H1 (cell line): Measurements from ENCODE around the gene ARHGEF1. TPM values are rescaled to one million over a fixed set of nuclear protein-coding genes. Genes with fewer than 3 reads are reported as not detected.

Experiments
- CTCF ChIA-PET: fragments of 300-600 bp; sonication (Branson Sonifier 250); formaldehyde crosslinking; loops from one replicate; lab custom pipeline; 2021; ENCODE audit not compliant: partially characterized antibody; lab: Charles Lee
- POLR2A ChIA-PET: fragments of 300-600 bp; sonication (Branson Sonifier 250); formaldehyde crosslinking; loops from one replicate; lab custom pipeline; 2021; ENCODE audit warnings: inconsistent platforms; ENCODE audit not compliant: partially characterized antibody; lab: Charles Lee
- DNase-seq, 2 experiments: peaks; one replicate each; pipeline versions ENCODE4 v3.0.0 to v3.0.0-alpha.2; 2010 to 2022; ENCODE audit warnings: low spot score in 2 of 2, low read depth in 1 of 2, mixed read lengths in 1 of 2
- FAIRE-seq: peaks from 2 replicates; lab custom pipeline; 2011; peaks lifted over from hg19 to GRCh38; lab: Jason Lieb, UNC
- H2AFZ ChIP-seq: 2 replicates; pipeline ENCODE4 v1.8.1; 2012; ENCODE audit warnings: low read length, inconsistent platforms
- H2AK5ac ChIP-seq: 2 replicates; pipeline ENCODE4 v1.6.1; 2013; ENCODE audit warnings: low read depth, low read length
- H2BK120ac ChIP-seq: replicated peaks from 2 replicates; pipeline ENCODE3; 2013; ENCODE audit warnings: low read depth, low read length, inconsistent platforms
- H2BK12ac ChIP-seq: 2 replicates; pipeline ENCODE4 v1.6.1; 2013; ENCODE audit warnings: low read depth, low read length
- H2BK15ac ChIP-seq: 2 replicates; pipeline ENCODE4 v1.6.1; 2013; ENCODE audit warnings: low read length
- H2BK20ac ChIP-seq: 2 replicates; pipeline ENCODE4 v1.6.1; 2013; ENCODE audit warnings: low read length
- H2BK5ac ChIP-seq: 2 replicates; pipeline ENCODE4 v1.6.1; 2013; ENCODE audit warnings: low read depth, low read length
- H3K14ac ChIP-seq: 2 replicates; pipeline ENCODE4 v1.6.1; 2013; ENCODE audit warnings: inconsistent platforms; ENCODE audit not compliant: insufficient read length
- H3K18ac ChIP-seq: 2 replicates; pipeline ENCODE4 v1.6.1; 2013; ENCODE audit warnings: low read length; ENCODE audit errors: extremely low read depth
- H3K23ac ChIP-seq: 2 replicates; pipeline ENCODE4 v1.6.1; 2013; ENCODE audit warnings: inconsistent platforms; ENCODE audit not compliant: insufficient read length
- H3K23me2 ChIP-seq: 2 replicates; pipeline ENCODE4 v1.6.1; 2013; ENCODE audit warnings: low read depth, low read length
- H3K27ac ChIP-seq: 2 replicates; pipeline ENCODE4 v1.6.1; 2011; ENCODE audit warnings: low read depth, low read length, inconsistent platforms
- H3K27me3 ChIP-seq, 4 experiments: replicated peaks in 1 of 4; 1 replicate in 1 of 4; 2 replicates in 3 of 4; pipeline versions ENCODE4 v1.6.1 to v1.8.1; 2011 to 2013; ENCODE audit warnings: low read length in 3 of 4, mild to moderate bottlenecking in 3 of 4, inconsistent platforms in 2 of 4, mixed read lengths in 2 of 4, moderate library complexity in 1 of 4; ENCODE audit not compliant: control insufficient read depth in 3 of 4, insufficient read depth in 3 of 4; ENCODE audit errors: extremely low read depth in 1 of 4
- H3K36me3 ChIP-seq, 4 experiments: 2 replicates each; pipeline versions ENCODE4 v1.6.1 to v1.8.1; 2011 to 2013; ENCODE audit warnings: mild to moderate bottlenecking in 4 of 4, low read length in 3 of 4, moderate library complexity in 2 of 4, control low read depth in 1 of 4, inconsistent platforms in 1 of 4; ENCODE audit not compliant: insufficient read depth in 4 of 4, control insufficient read depth in 2 of 4
- H3K4ac ChIP-seq: replicated peaks from 2 replicates; pipeline ENCODE3; 2013; ENCODE audit warnings: low read length, low read depth, mixed read lengths, inconsistent platforms; ENCODE audit not compliant: insufficient read length
- H3K4me1 ChIP-seq, 4 experiments: replicated peaks in 1 of 4; 1 replicate in 1 of 4; 2 replicates in 3 of 4; pipeline versions ENCODE4 v1.6.1 to v1.8.1; 2011 to 2013; ENCODE audit warnings: low read length in 3 of 4, inconsistent platforms in 2 of 4, mixed read lengths in 1 of 4; ENCODE audit not compliant: insufficient read depth in 4 of 4, control insufficient read depth in 3 of 4
- H3K4me2 ChIP-seq, 2 experiments: 2 replicates each; pipeline versions ENCODE4 v1.6.1 to v1.8.1; 2011 to 2013; ENCODE audit warnings: low read depth in 2 of 2, low read length in 2 of 2, control low read depth in 1 of 2, inconsistent platforms in 1 of 2, mild to moderate bottlenecking in 1 of 2; ENCODE audit not compliant: insufficient read depth in 1 of 2
- H3K4me3 ChIP-seq, 4 experiments: fragments of 200-600, 300-600 bp in 1 of 4; sonication (generic), shearing (Covaris generic), sonication (Bioruptor Twin) in 1 of 4; 2 replicates each; pipeline versions ENCODE4 v1.5.1 to v1.8.1; 2011 to 2016; ENCODE audit warnings: low read length in 4 of 4, low read depth in 3 of 4, control low read depth in 2 of 4, inconsistent platforms in 2 of 4, mild to moderate bottlenecking in 2 of 4, mixed read lengths in 1 of 4, moderate library complexity in 1 of 4; ENCODE audit not compliant: insufficient read depth in 2 of 4; ENCODE audit errors: extremely low read depth in 1 of 4
- H3K56ac ChIP-seq: replicated peaks from 2 replicates; pipeline ENCODE3; 2013; ENCODE audit warnings: low read depth, mild to moderate bottlenecking, mixed read lengths, low read length, inconsistent platforms; ENCODE audit not compliant: insufficient read length
- H3K79me1 ChIP-seq: 2 replicates; pipeline ENCODE4 v1.6.1; 2013; ENCODE audit warnings: low read depth, low read length, control low read depth
- H3K79me2 ChIP-seq, 2 experiments: 2 replicates each; pipeline versions ENCODE4 v1.6.1 to v1.8.1; 2012 to 2013; ENCODE audit warnings: low read length in 2 of 2, mild to moderate bottlenecking in 2 of 2, inconsistent platforms in 1 of 2; ENCODE audit not compliant: insufficient read depth in 2 of 2, control insufficient read depth in 1 of 2
- H3K9ac ChIP-seq, 4 experiments: replicated peaks in 1 of 4; 1 replicate in 1 of 4; 2 replicates in 3 of 4; pipeline versions ENCODE4 v1.6.1 to v1.8.1; 2011 to 2013; ENCODE audit warnings: low read depth in 3 of 4, low read length in 3 of 4, control low read depth in 2 of 4, mild to moderate bottlenecking in 2 of 4, moderate library complexity in 2 of 4, inconsistent platforms in 1 of 4; ENCODE audit errors: extremely low read depth in 1 of 4
- H3K9me3 ChIP-seq, 2 experiments: 2 replicates each; pipeline versions ENCODE4 v1.6.1 to v1.8.1; 2012 to 2013; ENCODE audit warnings: mild to moderate bottlenecking in 2 of 2, moderate library complexity in 2 of 2, control low read depth in 1 of 2, inconsistent platforms in 1 of 2, low read depth in 1 of 2, low read length in 1 of 2, mixed read lengths in 1 of 2; ENCODE audit not compliant: insufficient read depth in 2 of 2
- H4K20me1 ChIP-seq, 2 experiments: replicated peaks in 1 of 2; 2 replicates each; pipeline versions ENCODE3 to v1.8.1; 2011 to 2013; ENCODE audit warnings: inconsistent platforms in 2 of 2, low read length in 2 of 2, mild to moderate bottlenecking in 1 of 2; ENCODE audit not compliant: insufficient read depth in 2 of 2, control insufficient read depth in 1 of 2
- H4K5ac ChIP-seq: 2 replicates; pipeline ENCODE4 v1.6.1; 2013; ENCODE audit warnings: low read length, low read depth, mixed read lengths, inconsistent platforms; ENCODE audit not compliant: insufficient read length
- H4K8ac ChIP-seq: 2 replicates; pipeline ENCODE4 v1.8.0; 2013; ENCODE audit warnings: mild to moderate bottlenecking, moderate library complexity, low read length, inconsistent platforms; ENCODE audit not compliant: insufficient read depth; ENCODE audit errors: extremely low read depth
- H4K91ac ChIP-seq: replicated peaks from 2 replicates; pipeline ENCODE3; 2013; ENCODE audit warnings: low read length, mixed read lengths, inconsistent platforms; ENCODE audit not compliant: insufficient read length
- CHD1 ChIP-seq: IDR thresholded peaks from 2 replicates; pipeline ENCODE4 v1.6.1; 2012; ENCODE audit warnings: low read depth, low read length, improper control_type of control experiment
- CTBP2 ChIP-seq: IDR thresholded peaks from 2 replicates; pipeline ENCODE4 v1.7.0; 2011; ENCODE audit warnings: borderline replicate concordance, mild to moderate bottlenecking, moderate library complexity, mixed read lengths, low read length; ENCODE audit not compliant: insufficient read depth, insufficient read length
- EP300 ChIP-seq, 2 experiments: IDR thresholded peaks; 1 replicate in 1 of 2; 2 replicates in 1 of 2; pipeline ENCODE4 v1.6.1; 2011 to 2012; ENCODE audit warnings: low read depth in 2 of 2, low read length in 2 of 2, mild to moderate bottlenecking in 2 of 2, borderline replicate concordance in 1 of 2, inconsistent platforms in 1 of 2, moderate library complexity in 1 of 2
- KDM4A ChIP-seq: IDR thresholded peaks from one replicate; pipeline ENCODE4 v1.7.1; 2012; ENCODE audit warnings: low read depth, mild to moderate bottlenecking, moderate library complexity, low read length, inconsistent platforms; ENCODE audit not compliant: severe bottlenecking
- RNF2 ChIP-seq: fragments of 200-900, 300-1000 bp; sonication (generic); IDR thresholded peaks from 2 replicates; pipeline ENCODE4 v1.7.1; 2016; ENCODE audit warnings: borderline replicate concordance, low read depth, mild to moderate bottlenecking, antibody characterized with exemption, low read length; ENCODE audit not compliant: poor library complexity, severe bottlenecking; ENCODE audit errors: missing control alignments
- SP2 ChIP-seq: IDR thresholded peaks from 2 replicates; pipeline ENCODE4 v1.6.1; 2012; ENCODE audit warnings: mild to moderate bottlenecking, low read length, inconsistent platforms
- WGBS, 2 experiments: shearing (Covaris generic) in 1 of 2; methylation state at CpG; one replicate each; pipeline versions ENCODE4 v1.1.6 to v1.1.7; 2013 to 2015; ENCODE audit warnings: low lambda C conversion rate in 2 of 2, mixed read lengths in 2 of 2, inconsistent platforms in 1 of 2, low coverage in 1 of 2, missing lambda C conversion rate in 1 of 2; ENCODE audit not compliant: insufficient replicate concordance in 2 of 2, insufficient coverage in 1 of 2, insufficient read length in 1 of 2; ENCODE audit errors: extremely low coverage in 1 of 2, missing lambda C conversion rate in 1 of 2; 5-methylcytosine and 5-hydroxymethylcytosine counted together
- polyA plus RNA-seq, 7 experiments: library from polyadenylated mRNA; depleted of rRNA in 3 of 7; stranded (reverse) in 5 of 7; unstranded in 2 of 7; fragments of >200 nt in 5 of 7; fragments of 200-250 nt in 2 of 7; gene quantifications; 1 replicate in 5 of 7; 2 replicates in 1 of 7; 4 replicates in 1 of 7; pipeline versions ENCODE4 v1.2.1 to v1.2.3, GENCODE V29; 2011 to 2013; ENCODE audit warnings: missing spikeins in 2 of 7, mixed read lengths in 2 of 7
- total RNA-seq: library from RNA; stranded (reverse); fragmentation: NEBNext Ultra II Directional; extraction: Animal tissue kit (Norgen Biotek cat#: 25700); gene quantifications from 2 replicates; pipeline ENCODE4 v1.2.1, GENCODE V29; 2021
- TF ChIP-seq, protein P1 (sequence below): IDR thresholded peaks from 2 replicates; pipeline ENCODE4 v1.6.1; 2011; ENCODE audit warnings: low read length, improper control_type of control experiment

ARHGEF1 gene
- total and polyA plus RNA-seq, 2 of the 8 experiments (the other 6 are each of a cell fraction or from before 2014, with no cell fraction given): 23.0 to 49.0 TPM

DNA sequence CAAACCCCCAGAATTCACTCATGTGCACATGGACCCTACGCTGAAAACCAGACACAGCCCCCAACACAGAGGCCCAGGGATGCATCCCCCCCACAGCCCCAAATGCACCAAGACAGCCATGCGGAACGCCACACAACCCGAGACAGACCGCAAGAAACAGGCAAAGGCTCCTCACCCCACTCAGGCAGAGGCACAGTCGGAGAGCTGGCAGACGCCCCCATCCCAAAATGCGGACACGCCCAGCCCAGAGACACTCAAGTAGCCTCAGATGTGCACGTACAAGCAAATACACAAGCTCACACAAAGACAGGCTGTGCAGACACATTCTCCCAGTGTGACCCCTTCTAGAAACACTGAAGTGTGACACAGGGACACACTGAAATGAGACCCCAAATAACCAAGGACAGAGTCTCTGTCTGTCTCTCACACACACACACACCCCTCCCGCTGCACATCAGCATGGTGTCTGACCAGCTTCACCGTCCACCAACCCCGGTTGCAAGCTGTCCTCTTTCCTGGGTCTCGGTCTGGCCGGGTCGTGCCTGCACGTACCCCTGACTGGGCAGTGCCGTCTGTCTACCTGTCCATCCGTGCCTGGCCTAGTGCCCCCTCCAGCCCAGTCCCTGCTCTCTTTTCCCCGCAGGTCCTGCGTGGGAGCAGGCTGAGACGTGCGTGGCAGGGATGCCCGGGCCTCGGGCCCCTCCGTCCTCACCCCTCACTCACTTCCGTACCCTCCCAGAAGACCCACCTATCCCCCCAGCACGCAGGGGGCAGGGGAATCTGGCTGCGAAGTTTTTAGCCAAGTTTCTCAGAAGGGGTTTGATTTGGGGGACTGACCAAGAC lies 29.1 kb downstream of the ARHGEF1 start:
- H3K14ac ChIP-seq: no peak overlapping the region
- H3K4me1 ChIP-seq: peaks cover 0 to 23% (median 5%) of the 10 kb centered on the region in 4 experiments; a peak in 5 of 7 replicates
- no peak overlapping the region for H3K27ac ChIP-seq
- no peak overlapping the region for H2BK120ac ChIP-seq
- peak overlapping the region; percentile 54 to 87 for H3K4me2 ChIP-seq
- peak overlapping the region; percentile 52; the same call in 1 of the 2 replicates for H2BK5ac ChIP-seq
- no peak overlapping the region for H3K9ac ChIP-seq
- H2AFZ ChIP-seq: no peak overlapping the region
- H3K18ac ChIP-seq: no peak overlapping the region; the same call in 1 of the 2 replicates
- FAIRE-seq: no peak
- 0 out of 2 replicates have a peak overlapping the region, but pooled peaks have one; percentile 65 for H2BK15ac ChIP-seq
- CTCF ChIA-PET: interaction anchor here (0.8 to 1.8 kb wide), 7 partner anchors 10 to 34 kb away, joined by 3 to 8 read pairs (median 6); no protein-coding TSS in a partner anchor
- 0 out of 2 replicates have a peak overlapping the region, but pooled peaks have one; percentile 27 for H2AK5ac ChIP-seq
- H3K23ac ChIP-seq: no peak overlapping the region
- H3K27me3 ChIP-seq: peaks cover 56 to 79% (median 75%) of the 10 kb centered on the region in 4 experiments
- peaks cover 2% of the 10 kb centered on the region for H3K79me1 ChIP-seq
- H4K8ac ChIP-seq: no peak overlapping the region
- no peaks in the 10 kb centered on the region for H3K36me3 ChIP-seq
- H3K79me2 ChIP-seq: no peaks in the 10 kb centered on the region
- H2BK12ac ChIP-seq: peak overlapping the region; percentile 90; the same call in 1 of the 2 replicates
- H3K56ac ChIP-seq: no peak overlapping the region
- no peak overlapping the region for H2BK20ac ChIP-seq
- peaks cover 9 to 33% of the 10 kb centered on the region in 2 experiments for H4K20me1 ChIP-seq
- no peak overlapping the region for H3K4ac ChIP-seq
- no peak overlapping the region for H4K5ac ChIP-seq
- 15% methylated on average over 29 of the region's 29 CpGs; no CpG with 5 or more reads in 1 of the 2 experiments for WGBS, 2 experiments
- peak overlapping the region; percentile 37 for H4K91ac ChIP-seq
- peak overlapping the region in 2 of 4 experiments; percentile 40 to 52; a peak in 5 of 8 replicates for H3K4me3 ChIP-seq
- POLR2A ChIA-PET: interaction anchor here (0.7 to 13.1 kb wide), 18 partner anchors 10 to 85 kb away, joined by 3 to 167 read pairs (median 4); partner anchors contain the start of genes ERFL, RABAC1 and RPS19
- DNase-seq: no peak
- peaks cover 9% of the 10 kb centered on the region; the same call in 1 of the 2 replicates for H3K23me2 ChIP-seq
- H3K9me3 ChIP-seq: no peaks in the 10 kb centered on the region
- TF ChIP-seq CHD1: no peak
- TF ChIP-seq KDM4A: no peak
- peak; percentile 15 for TF ChIP-seq CTBP2
- no peak for TF ChIP-seq EP300 (IDR thresholded peaks at IDR 0.05; ENCODE audit: borderline replicate concordance in 1 of 2, low read depth in 2 of 2, low read length in 2 of 2)
- TF ChIP-seq RNF2: peak; percentile 46
- TF ChIP-seq, protein P1, sequence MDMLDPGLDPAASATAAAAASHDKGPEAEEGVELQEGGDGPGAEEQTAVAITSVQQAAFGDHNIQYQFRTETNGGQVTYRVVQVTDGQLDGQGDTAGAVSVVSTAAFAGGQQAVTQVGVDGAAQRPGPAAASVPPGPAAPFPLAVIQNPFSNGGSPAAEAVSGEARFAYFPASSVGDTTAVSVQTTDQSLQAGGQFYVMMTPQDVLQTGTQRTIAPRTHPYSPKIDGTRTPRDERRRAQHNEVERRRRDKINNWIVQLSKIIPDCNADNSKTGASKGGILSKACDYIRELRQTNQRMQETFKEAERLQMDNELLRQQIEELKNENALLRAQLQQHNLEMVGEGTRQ: no peak
- no peak for TF ChIP-seq SP2
